Trophoblast cell (in vitro differentiated cells and primary cell): ENCODE data around the gene KIAA0930.
A peak's percentile ranks its signal among the peaks of the same experiment; 100 is the strongest.

Source experiments
- DNase-seq, 2 donors: peaks; one replicate each; pipeline ENCODE4 v3.0.0-alpha.2; 2016
- H2AFZ ChIP-seq: 2 replicates; pipeline ENCODE4 v1.6.1; 2013; ENCODE audit warnings: low read length, moderate library complexity, mild to moderate bottlenecking; ENCODE audit not compliant: insufficient read depth, poor library complexity
- H2AK5ac ChIP-seq: 2 replicates; pipeline ENCODE4 v1.6.1; 2013; ENCODE audit warnings: mild to moderate bottlenecking, low read length
- H2BK120ac ChIP-seq: 2 replicates; pipeline ENCODE4 v1.6.1; 2013; ENCODE audit warnings: low read length, mild to moderate bottlenecking, moderate library complexity; ENCODE audit not compliant: insufficient read depth, poor library complexity
- H2BK12ac ChIP-seq: 2 replicates; pipeline ENCODE4 v1.6.1; 2013; ENCODE audit warnings: mild to moderate bottlenecking, low read length, moderate library complexity
- H2BK5ac ChIP-seq: 2 replicates; pipeline ENCODE4 v1.6.1; 2013; ENCODE audit warnings: low read length, low read depth, moderate library complexity, mild to moderate bottlenecking; ENCODE audit not compliant: poor library complexity
- H3K14ac ChIP-seq: 2 replicates; pipeline ENCODE4 v1.6.1; 2013; ENCODE audit warnings: mild to moderate bottlenecking, low read length
- H3K18ac ChIP-seq: 2 replicates; pipeline ENCODE4 v1.6.1; 2013; ENCODE audit warnings: mild to moderate bottlenecking, low read length
- H3K23ac ChIP-seq: 2 replicates; pipeline ENCODE4 v1.6.1; 2013; ENCODE audit warnings: low read length
- H3K27ac ChIP-seq: 2 replicates; pipeline ENCODE4 v1.5.1; 2013; ENCODE audit warnings: low read depth, mild to moderate bottlenecking, inconsistent platforms, low read length, moderate library complexity
- H3K27me3 ChIP-seq: 2 replicates; pipeline ENCODE4 v1.6.1; 2013; ENCODE audit warnings: inconsistent platforms, mild to moderate bottlenecking, low read length, moderate library complexity; ENCODE audit not compliant: insufficient read depth
- H3K36me3 ChIP-seq, 2 experiments: 1 replicate in 1 of 2; 2 replicates in 1 of 2; pipeline ENCODE4 v1.6.1; 2013; ENCODE audit warnings: low read length in 2 of 2, mild to moderate bottlenecking in 2 of 2, moderate library complexity in 1 of 2; ENCODE audit not compliant: insufficient read depth in 2 of 2, control insufficient read depth in 1 of 2
- H3K4ac ChIP-seq: 2 replicates; pipeline ENCODE4 v1.6.1; 2013; ENCODE audit warnings: low read depth, mild to moderate bottlenecking, low read length, moderate library complexity
- H3K4me1 ChIP-seq, 2 experiments: 1 replicate in 1 of 2; 2 replicates in 1 of 2; pipeline ENCODE4 v1.6.1; 2013; ENCODE audit warnings: low read length in 2 of 2, mild to moderate bottlenecking in 2 of 2, moderate library complexity in 1 of 2; ENCODE audit not compliant: insufficient read depth in 2 of 2, control insufficient read depth in 1 of 2
- H3K4me2 ChIP-seq: 2 replicates; pipeline ENCODE4 v1.6.1; 2013; ENCODE audit warnings: inconsistent platforms, mild to moderate bottlenecking, low read length, moderate library complexity
- H3K4me3 ChIP-seq: 2 replicates; pipeline ENCODE4 v1.5.1; 2013; ENCODE audit warnings: mild to moderate bottlenecking, low read depth, low read length, inconsistent platforms
- H3K79me1 ChIP-seq: one replicate; pipeline ENCODE4 v1.6.1; 2013; ENCODE audit warnings: low read length
- H3K79me2 ChIP-seq: 2 replicates; pipeline ENCODE4 v1.6.1; 2013; ENCODE audit warnings: low read length, mild to moderate bottlenecking; ENCODE audit not compliant: control insufficient read depth, insufficient read depth, poor library complexity
- H3K9ac ChIP-seq: 2 replicates; pipeline ENCODE4 v1.6.1; 2013; ENCODE audit warnings: mild to moderate bottlenecking, low read length
- H3K9me3 ChIP-seq: 2 replicates; pipeline ENCODE4 v1.6.1; 2013; ENCODE audit warnings: low read depth, mild to moderate bottlenecking, control low read depth, inconsistent platforms, low read length; ENCODE audit not compliant: insufficient read depth
- H4K12ac ChIP-seq: 2 replicates; pipeline ENCODE4 v1.6.1; 2013; ENCODE audit warnings: low read depth, mild to moderate bottlenecking, low read length, moderate library complexity
- H4K8ac ChIP-seq: 2 replicates; pipeline ENCODE4 v1.6.1; 2013; ENCODE audit warnings: low read depth, mild to moderate bottlenecking, low read length, moderate library complexity
- H4K91ac ChIP-seq: one replicate; pipeline ENCODE4 v1.6.1; 2013; ENCODE audit warnings: low read depth, mild to moderate bottlenecking, low read length, moderate library complexity
- WGBS: extraction: QIAGEN DNeasy Blood & Tissue Kit; methylation state at CpG from one replicate; pipeline ENCODE4 v1.1.7; 2013; ENCODE audit warnings: missing lambda C conversion rate; ENCODE audit not compliant: insufficient read length, insufficient coverage; ENCODE audit errors: extremely low coverage; 5-methylcytosine and 5-hydroxymethylcytosine counted together

Gene KIAA0930

GRCh38 chr22:45207981-45208664 lies 32.6 kb downstream of the KIAA0930 start:
- Histone ChIP-seq H3K4me1 (peaks cover 28 to 30% of the 10 kb centered on the region in 2 experiments), H4K8ac (no peak overlapping the region), H3K79me1 (peaks cover 6% of the 10 kb centered on the region), H3K18ac (no peak overlapping the region), H3K36me3 (peaks cover 18 to 29% of the 10 kb centered on the region in 2 experiments), H3K23ac (no peak overlapping the region), H2BK5ac (no peak overlapping the region), H3K79me2 (no peaks in the 10 kb centered on the region), H3K4me2 (no peak overlapping the region), H3K4ac (no peak overlapping the region), H3K9ac (no peak overlapping the region), H4K91ac (no peak overlapping the region), H4K12ac (no peak overlapping the region), H3K27ac (peak overlapping the region; percentile 0), H3K27me3 (no peaks in the 10 kb centered on the region), H2AK5ac (no peak overlapping the region), H2BK12ac (no peak overlapping the region), H3K9me3 (peaks cover 1% of the 10 kb centered on the region), H2BK120ac (no peak overlapping the region), H2AFZ (no peak overlapping the region), H3K4me3 (no peak overlapping the region), H3K14ac (no peak overlapping the region)
- no CpG with 5 or more reads among the region's 24 CpGs for WGBS
- peak; percentile 55 to 76 for DNase-seq

GRCh38 chr22:45207533-45207932 lies 33.2 kb downstream of the KIAA0930 start:
- H2BK120ac ChIP-seq = no peak overlapping the region
- H3K27me3 ChIP-seq = no peaks in the 10 kb centered on the region
- no CpG with 5 or more reads among the region's 13 CpGs for WGBS
- H2BK12ac ChIP-seq = no peak overlapping the region
- H2AFZ ChIP-seq = no peak overlapping the region
- H4K8ac ChIP-seq = no peak overlapping the region
- no peak overlapping the region for H2AK5ac ChIP-seq
- no peak overlapping the region for H3K4me2 ChIP-seq
- no peak overlapping the region for H3K23ac ChIP-seq
- H3K79me1 ChIP-seq = peaks cover 6% of the 10 kb centered on the region
- no peak overlapping the region for H3K9ac ChIP-seq
- peaks cover 1% of the 10 kb centered on the region for H3K9me3 ChIP-seq
- no peak overlapping the region for H3K18ac ChIP-seq
- no peak overlapping the region for H2BK5ac ChIP-seq
- H3K14ac ChIP-seq = no peak overlapping the region
- no peak overlapping the region for H3K4me3 ChIP-seq
- no peak for DNase-seq
- peaks cover 23 to 32% of the 10 kb centered on the region in 2 experiments for H3K36me3 ChIP-seq
- H4K91ac ChIP-seq = no peak overlapping the region
- H3K4me1 ChIP-seq = peaks cover 25% of the 10 kb centered on the region in 2 experiments
- H3K4ac ChIP-seq = no peak overlapping the region
- no peak overlapping the region for H3K27ac ChIP-seq
- H3K79me2 ChIP-seq = no peaks in the 10 kb centered on the region
- H4K12ac ChIP-seq = no peak overlapping the region

- no peak overlapping the region for H3K4ac ChIP-seq
- H3K18ac ChIP-seq = no peak overlapping the region
- no peak overlapping the region for H3K9ac ChIP-seq
- no peak overlapping the region for H3K27ac ChIP-seq
- no peak overlapping the region for H2AFZ ChIP-seq
- no peak overlapping the region for H4K8ac ChIP-seq
- H3K9me3 ChIP-seq = peaks cover 1% of the 10 kb centered on the region
- H2BK12ac ChIP-seq = no peak overlapping the region
- H4K12ac ChIP-seq = no peak overlapping the region
- H4K91ac ChIP-seq = no peak overlapping the region
- H3K79me2 ChIP-seq = no peaks in the 10 kb centered on the region
- peaks cover 27 to 38% of the 10 kb centered on the region in 2 experiments for H3K36me3 ChIP-seq
- no peak overlapping the region for H3K4me2 ChIP-seq
- peaks cover 10% of the 10 kb centered on the region for H3K79me1 ChIP-seq
- H3K27me3 ChIP-seq = no peaks in the 10 kb centered on the region
- no CpG with 5 or more reads among the region's 6 CpGs for WGBS
- DNase-seq = no peak
- no peak overlapping the region for H3K23ac ChIP-seq
- no peak overlapping the region for H2AK5ac ChIP-seq
- no peak overlapping the region for H3K14ac ChIP-seq
- no peak overlapping the region for H3K4me3 ChIP-seq
- H2BK120ac ChIP-seq = no peak overlapping the region
- H2BK5ac ChIP-seq = no peak overlapping the region
- H3K4me1 ChIP-seq = peaks cover 30 to 32% of the 10 kb centered on the region in 2 experiments
Observed at GRCh38 chr22:45206233-45206632, 34.5 kb downstream of the KIAA0930 start.

GRCh38 chr22:45205276-45205925 lies 35.3 kb downstream of the KIAA0930 start:
- H3K79me2 ChIP-seq = peaks cover 5% of the 10 kb centered on the region
- H4K91ac ChIP-seq = no peak overlapping the region
- no peak overlapping the region for H3K4ac ChIP-seq
- H4K12ac ChIP-seq = no peak overlapping the region
- no peaks in the 10 kb centered on the region for H3K27me3 ChIP-seq
- H3K36me3 ChIP-seq = peaks cover 26 to 33% of the 10 kb centered on the region in 2 experiments
- H3K4me3 ChIP-seq = no peak overlapping the region
- H2AFZ ChIP-seq = no peak overlapping the region
- peaks cover 1% of the 10 kb centered on the region for H3K9me3 ChIP-seq
- H3K4me2 ChIP-seq = no peak overlapping the region
- no peak overlapping the region for H3K9ac ChIP-seq
- no peak overlapping the region for H3K23ac ChIP-seq
- H3K27ac ChIP-seq = no peak overlapping the region
- H2BK5ac ChIP-seq = no peak overlapping the region
- H2AK5ac ChIP-seq = no peak overlapping the region
- no CpG with 5 or more reads among the region's 20 CpGs for WGBS
- H3K4me1 ChIP-seq = peaks cover 38 to 40% of the 10 kb centered on the region in 2 experiments
- no peak overlapping the region for H2BK120ac ChIP-seq
- H2BK12ac ChIP-seq = no peak overlapping the region
- H3K18ac ChIP-seq = no peak overlapping the region
- no peak for DNase-seq
- no peak overlapping the region for H3K14ac ChIP-seq
- H4K8ac ChIP-seq = no peak overlapping the region
- peaks cover 10% of the 10 kb centered on the region for H3K79me1 ChIP-seq
